ENCODE data around the gene SNAP23.
A peak's percentile ranks its signal among the peaks of the same experiment; 100 is the strongest.

The SNAP23 gene

DNA sequence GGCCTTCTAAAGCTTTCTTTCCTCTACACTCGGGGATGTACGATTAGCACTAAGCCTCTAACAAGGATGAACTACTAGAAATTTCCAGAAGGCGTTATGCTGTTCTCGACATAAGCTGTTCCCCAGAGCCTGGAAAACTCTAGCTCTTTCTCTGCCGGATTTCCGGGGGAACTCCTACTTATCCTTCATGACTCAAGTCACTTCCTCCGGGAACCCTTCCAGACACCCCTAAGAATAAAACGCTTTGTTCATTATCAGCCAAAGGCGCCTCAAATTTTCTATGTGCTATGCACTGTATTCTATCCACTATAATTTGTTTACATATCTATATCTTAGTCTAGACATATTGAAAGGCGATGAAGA is 455 bp upstream of the SNAP23 start:
- DNase-seq (ENCODE audit: low read depth in 1 of 2, low spot score in 1 of 2): no peak

DNA sequence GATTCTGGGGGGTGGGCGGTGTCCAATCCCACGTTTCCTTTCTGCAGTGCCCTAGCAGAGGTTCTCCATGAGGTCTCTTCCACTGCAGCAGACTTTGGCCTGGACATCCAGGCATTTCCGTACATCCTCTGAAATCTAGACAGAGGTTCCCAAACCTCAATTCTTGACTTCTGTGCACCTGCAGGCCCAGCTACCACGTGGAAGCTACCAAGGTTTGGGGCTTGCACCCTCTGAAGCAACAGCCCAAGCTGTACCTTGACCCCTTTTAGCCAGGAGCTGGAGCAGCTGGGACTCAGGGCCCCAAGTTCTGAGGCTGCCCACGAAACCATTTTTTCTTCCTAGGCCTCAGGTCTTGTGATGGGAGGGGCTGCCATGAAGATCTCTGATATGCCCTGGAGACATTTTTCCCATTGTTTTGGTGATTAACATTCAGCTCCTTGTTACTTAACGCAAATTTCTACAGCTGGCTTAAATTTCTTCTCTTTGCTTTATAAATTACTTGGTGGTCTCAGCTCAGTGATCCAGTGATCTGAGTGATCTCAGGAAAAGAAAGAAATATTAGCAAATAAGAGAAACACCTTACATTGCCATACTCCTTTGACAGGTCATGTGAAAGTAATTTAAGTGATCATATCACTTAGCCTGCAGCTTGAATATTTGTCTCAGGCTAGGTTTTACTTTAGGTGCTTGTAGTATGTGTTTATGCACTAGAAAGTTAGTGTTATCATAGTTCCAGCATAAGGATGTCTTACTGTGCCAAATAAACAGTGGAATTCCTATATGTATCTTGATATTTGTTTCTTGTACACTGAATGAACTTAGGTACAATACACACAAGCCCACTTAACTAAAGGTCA is 3.0 kb downstream of the SNAP23 start:
- DNase-seq (ENCODE audit: low read depth in 1 of 2, low spot score in 1 of 2): no peak

DNA sequence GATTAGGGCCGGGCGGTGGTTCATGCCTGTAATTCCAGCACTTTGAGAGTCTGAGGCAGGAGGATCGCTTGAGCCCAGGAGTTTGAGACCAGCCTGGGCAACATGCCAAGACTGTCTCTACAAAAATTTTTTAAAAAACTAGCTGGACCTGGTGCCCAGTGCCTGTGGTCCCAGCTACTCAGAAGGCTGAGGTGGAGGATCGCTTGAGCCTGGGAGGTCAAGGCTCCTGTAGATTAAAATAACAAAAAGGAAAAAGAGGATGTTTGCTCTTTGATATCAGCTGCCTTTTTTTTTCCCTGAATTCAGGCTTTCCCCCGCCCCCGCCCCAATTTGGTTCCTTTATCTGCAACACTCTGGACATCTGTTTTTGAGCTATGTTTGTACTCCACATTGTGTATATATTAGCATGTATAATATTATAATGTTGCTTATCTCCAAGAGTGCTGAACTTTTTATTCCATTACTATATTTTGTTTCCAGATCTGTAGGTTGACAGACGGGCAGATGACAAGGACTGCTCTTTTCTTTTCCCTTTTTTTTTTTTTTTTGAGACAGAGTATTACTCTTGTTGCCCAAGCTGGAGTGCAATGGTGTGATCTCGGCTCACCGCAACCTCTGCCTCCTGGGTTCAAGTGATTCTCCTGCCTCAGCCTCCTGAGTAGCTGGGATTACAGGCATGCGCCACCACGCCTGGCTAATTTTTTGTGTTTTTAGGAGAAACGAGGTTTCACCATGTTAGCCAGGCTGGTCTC is 4.6 kb downstream of the SNAP23 start:
- DNase-seq (ENCODE audit: low read depth in 1 of 2, low spot score in 1 of 2): no peak

DNA sequence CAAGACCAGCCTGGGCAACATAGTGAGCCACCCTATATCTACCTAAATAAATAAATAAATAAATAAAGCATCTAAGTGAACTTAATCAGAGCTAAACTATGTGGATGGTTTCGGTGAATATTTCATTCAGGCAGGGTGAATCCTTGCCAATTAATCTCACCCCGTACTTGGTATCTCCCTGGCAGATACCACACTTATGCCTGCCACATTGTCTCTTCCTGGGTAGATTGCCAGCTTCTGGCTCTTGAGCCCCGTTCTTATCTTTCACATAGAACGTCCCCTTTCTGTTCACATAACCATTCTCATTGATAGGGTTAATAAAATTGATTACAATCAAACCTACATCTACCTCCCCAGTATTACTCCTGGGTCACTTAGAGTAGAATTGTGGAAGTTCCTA is 7.0 kb downstream of the SNAP23 start:
- DNase-seq (ENCODE audit: low read depth in 1 of 2, low spot score in 1 of 2): no peak

DNA sequence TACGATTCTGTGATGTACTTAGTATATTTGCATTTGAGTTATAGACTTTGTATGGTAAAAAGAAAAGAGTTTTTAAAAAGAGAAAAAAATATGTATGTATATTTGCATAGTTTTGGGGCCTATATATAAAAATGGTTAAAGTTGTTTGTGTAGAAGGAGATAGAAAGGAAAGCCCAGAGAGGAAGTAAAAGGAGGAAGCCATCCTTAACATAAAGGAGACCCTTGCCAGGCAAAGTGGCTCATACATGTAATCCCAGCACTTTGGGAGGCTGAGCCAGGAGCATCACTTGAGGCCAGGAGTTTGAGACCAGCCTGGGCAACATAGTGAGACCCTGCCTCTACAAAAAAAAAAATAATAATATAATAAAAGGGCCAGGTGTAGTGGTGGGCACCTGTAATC is 8.4 kb downstream of the SNAP23 start:
- DNase-seq (ENCODE audit: low read depth in 1 of 2, low spot score in 1 of 2): no peak

DNA sequence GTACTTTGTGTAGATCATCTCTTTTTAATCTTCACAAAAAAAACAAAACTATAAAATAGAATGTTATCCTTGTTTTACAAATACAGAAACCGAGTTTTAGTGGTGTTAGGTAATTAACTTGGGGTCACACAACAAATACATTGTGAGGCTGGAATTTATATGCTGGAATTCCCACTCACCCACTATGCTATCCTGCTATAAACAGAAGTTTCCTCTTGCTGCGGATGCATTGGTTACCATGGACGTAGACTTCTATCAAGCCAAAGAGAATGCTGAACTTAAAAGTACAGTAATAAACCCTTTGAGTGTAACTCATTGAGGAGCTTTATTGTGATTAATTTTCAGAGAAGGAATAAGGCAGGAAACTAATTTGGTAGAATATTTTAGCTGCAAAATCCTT is 9.2 kb downstream of the SNAP23 start:
- DNase-seq (ENCODE audit: low read depth in 1 of 2, low spot score in 1 of 2): no peak

DNA sequence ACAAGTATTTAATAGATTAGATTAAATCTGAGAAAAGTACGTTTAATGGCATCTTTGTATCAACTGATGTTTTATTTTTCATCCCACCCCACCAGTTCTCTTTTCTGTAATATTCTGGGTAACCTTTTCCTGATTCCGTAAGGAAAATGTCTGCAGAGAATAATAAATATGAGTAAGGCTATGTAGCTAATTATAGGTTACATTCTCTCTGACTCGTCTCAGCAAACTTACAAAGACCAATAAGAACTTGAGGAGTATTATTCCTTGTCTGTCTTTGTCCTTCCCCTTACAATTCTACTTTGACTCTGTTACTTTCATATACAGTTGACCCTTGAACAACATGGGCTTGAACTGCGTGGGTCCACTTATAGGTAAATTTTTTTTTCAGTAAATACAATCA is 12.1 kb downstream of the SNAP23 start:
- no peak for DNase-seq (ENCODE audit: low read depth in 1 of 2, low spot score in 1 of 2)

DNA sequence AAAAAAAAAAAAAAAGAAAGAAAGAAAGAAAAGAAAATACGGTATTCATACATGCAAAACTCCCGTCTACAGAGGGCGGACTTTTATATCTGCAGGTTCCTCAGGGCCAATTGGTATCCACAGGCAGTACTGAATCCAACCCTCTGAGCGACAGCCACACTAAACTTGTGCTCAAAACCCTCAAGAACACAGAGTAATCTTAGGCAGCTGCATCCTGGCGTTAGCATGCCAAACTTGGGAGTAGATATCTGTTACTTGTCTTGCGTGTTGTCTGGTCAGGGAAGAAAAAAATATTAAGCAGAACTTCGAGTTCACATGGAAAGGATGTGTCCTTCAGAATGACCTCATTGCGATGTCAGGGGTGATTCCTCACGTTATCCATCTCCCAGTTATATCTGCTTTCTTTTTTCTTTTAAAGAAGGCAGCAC is 12.8 kb downstream of the SNAP23 start:
- DNase-seq (ENCODE audit: low read depth in 1 of 2, low spot score in 1 of 2): no peak

DNA sequence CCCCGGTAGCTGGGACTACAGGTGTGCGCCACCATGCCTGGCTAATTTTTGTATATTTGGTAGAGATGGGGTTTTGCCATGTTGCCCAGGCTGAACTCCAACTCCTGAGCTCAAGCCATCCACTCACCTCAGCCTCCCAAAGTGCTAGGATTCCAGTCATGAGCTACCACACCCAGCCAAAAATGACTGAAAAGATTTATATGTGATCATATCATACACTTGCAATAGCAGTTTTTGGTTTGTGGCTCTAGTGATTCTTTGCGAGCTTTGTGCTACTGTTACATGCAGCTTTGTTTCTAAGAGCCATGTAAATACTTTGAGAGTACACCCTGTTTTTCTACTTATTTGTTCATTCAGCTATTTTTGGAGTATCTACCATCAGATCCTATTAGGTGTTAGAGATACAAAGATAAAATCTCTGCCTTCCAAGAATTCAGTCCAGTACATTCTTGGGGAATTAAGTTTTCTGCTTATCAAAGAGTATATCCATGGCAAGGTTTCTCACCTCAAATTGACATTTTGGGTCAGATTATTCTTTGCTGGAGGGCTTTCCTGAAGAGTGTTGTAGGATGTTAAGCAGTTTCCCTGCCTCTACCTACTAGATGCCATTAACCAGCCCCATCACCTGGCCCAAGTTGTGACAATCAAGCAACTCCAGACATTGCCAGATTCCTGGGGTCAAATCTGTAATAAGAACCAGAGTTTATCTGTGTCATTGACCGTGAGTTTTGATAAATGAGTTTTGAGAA is 15.0 kb downstream of the SNAP23 start:
- DNase-seq (ENCODE audit: low read depth in 1 of 2, low spot score in 1 of 2): no peak

DNA sequence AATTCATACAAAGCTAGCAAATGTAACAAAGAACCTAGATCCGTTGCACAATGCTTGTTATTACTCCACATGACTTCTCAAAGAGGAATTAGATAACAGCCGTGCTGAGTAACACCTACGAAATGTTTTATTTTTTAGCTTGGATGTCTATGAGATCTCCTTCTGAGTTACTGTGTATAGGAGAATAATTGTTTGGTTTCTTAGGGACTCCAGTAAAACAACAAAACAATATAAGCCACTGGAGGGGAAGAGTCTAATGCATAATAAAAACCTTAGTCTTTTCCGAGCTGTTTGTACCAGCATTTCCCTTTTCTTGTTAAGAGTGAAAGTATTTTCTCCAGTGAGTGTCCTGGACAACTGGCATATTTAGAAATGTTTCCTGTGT is 15.6 kb downstream of the SNAP23 start:
- DNase-seq (ENCODE audit: low read depth in 1 of 2, low spot score in 1 of 2): no peak

DNA sequence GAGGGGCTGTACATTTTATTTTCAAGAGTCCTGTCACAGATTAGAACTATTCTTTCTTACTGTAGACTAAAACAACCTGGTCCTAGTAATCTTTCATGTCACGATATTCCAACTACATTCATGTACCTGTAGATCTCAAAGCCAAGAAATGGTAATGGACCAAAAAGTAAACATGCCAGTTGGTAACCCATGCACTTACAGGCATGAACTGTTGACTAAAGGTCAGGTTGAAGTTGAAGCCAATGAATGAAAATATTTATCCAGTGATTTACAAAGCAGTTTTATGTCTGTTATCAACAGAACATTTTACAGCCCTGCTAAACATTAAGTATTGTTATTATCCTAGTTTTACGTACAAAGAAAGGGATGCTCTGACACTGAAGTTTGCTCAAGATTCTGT is 27.9 kb downstream of the SNAP23 start:
- no peak for DNase-seq (ENCODE audit: low read depth in 1 of 2, low spot score in 1 of 2)

DNA sequence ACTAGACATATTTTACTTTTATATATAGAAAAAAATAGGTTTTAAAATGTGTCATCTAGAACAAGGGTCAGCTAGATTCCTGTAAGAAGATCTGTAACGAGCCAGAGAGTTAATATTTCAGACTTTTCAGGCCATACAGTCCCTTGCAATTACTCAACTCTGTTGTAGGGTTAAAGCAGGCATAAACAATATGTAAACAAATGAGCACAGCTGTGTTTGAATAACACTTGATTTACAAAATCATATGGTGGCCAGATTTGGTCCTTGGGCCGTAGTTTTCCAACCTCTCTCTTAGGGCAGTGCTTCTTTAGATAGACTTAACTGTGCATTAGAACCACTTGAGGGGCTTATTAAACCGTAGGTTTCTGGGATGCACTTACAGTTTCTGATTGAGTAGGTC is 33.5 kb downstream of the SNAP23 start:
- no peak for DNase-seq (ENCODE audit: low read depth in 1 of 2, low spot score in 1 of 2)

DNA sequence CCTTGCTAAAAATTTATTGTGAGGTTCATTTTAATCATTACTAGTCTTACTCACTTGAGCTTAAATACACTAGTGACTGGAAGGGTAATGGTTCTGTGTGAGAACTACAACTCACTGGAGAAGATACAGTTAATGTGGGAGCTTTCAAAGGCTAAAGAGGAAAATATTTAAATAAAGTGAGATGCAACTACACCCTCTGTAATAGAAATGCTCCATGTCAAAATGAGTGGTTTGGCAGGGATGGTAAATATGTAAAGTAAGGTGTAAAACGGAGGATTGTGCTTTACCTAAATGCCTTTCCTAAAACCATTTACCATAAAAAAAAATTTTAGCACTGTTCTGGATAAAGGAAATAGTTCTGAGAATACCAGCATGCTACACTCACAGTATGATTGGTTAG is 37.8 kb downstream of the SNAP23 start:
- DNase-seq (ENCODE audit: low read depth in 1 of 2, low spot score in 1 of 2): no peak

DNA sequence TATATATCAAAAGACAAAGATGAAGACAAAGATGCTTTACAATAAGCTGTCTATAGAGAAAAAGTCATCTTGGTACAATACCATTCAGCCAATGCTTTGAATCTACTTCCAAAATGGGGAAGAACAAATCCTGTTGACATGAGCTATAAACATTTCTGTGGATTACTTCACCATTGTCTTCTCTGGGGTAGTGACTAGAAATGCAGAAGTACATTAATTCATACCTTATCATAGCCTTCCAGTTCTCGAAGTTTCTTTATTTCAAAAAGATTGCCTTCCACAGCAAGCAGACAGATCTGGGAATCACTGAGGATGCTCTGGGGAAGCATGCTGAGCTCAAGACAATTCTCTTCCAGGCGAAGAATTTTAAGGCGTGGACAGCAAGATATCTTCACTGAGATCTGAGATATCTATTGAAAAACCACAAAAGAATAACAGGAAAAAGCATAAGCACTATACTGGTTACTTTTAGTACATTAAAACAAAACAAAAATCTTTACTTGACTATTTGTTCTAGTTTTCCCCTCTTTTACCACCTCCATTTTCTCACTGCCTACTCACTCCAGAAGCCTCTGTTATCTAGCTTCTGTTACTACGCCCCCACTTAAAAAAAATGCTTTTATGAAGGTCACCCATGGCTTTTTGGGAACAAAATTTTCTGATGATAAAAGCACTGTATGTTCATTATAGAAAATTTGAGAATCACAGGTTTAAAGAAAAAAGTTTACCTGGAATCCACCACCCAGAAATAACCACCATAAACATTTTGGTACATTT is 49.6 kb downstream of the SNAP23 start:
- DNase-seq (ENCODE audit: low read depth in 1 of 2, low spot score in 1 of 2): no peak

DNA sequence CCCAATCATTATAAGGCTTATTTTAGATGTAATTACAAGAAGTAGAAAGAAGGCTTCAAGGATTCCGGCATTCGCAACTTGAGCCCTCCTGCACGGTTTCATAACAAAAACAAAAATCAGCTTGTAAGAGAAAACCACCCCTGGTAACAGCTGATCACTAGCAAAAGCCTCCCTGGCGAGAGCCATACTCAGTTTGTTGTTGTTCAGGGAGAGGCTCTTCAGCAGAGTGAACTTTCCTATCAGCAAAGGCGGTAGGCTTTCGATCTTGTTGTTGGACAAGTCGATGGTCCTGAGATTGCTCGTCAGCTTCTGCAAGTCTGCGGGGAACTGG is 52.4 kb downstream of the SNAP23 start:
- no peak for DNase-seq (ENCODE audit: low read depth in 1 of 2, low spot score in 1 of 2)

DNA sequence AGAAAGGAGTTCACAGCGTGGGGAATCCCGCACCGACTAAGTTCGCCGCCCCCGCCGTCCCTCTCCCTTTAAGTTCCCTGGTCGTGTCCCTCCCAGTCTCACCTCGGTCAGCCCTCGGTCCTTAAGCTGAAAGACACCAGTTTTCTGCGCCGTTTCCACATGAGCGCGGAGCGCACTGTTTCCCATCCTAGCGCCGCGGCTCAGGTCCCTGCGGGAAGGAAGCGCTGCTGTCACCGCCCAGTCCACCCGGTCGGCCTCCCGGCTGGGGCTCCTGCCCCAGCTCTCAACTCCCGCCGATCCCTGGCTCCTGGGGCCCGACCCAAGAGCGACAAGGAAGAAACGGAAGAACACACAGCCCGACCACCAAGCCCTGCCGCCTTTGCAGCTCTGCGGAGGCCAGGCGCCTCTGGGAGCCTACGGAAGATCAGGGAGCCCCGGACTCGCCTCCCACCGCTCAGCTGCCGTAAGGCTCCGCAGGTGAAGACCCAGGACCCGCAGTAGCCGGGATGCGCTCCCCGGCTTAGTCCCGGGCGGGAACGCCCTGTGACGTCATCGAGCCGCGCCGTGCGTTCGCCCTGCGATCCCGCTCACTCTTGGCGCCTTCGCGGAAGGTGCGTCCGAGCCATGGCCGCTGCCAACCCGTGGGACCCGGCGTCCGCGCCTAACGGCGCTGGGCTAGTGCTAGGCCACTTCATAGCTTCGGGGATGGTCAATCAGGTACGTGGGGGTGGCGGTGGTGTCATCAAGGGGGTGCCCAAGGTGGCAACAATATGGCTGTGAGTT is 53.0 kb downstream of the SNAP23 start, which contains the start of the genes HAUS2 and LRRC57:
HAUS2 (plus strand) TSS at position 590 of the 783 bp plus-strand sequence; CDS start at position 625, 35 bp downstream.
LRRC57 (minus strand) TSS at position 545 of the 783 bp plus-strand sequence; CDS start at position 186, 359 bp downstream.
- peak; percentile 73 to 82 for DNase-seq (ENCODE audit: low read depth in 1 of 2, low spot score in 1 of 2)

DNA sequence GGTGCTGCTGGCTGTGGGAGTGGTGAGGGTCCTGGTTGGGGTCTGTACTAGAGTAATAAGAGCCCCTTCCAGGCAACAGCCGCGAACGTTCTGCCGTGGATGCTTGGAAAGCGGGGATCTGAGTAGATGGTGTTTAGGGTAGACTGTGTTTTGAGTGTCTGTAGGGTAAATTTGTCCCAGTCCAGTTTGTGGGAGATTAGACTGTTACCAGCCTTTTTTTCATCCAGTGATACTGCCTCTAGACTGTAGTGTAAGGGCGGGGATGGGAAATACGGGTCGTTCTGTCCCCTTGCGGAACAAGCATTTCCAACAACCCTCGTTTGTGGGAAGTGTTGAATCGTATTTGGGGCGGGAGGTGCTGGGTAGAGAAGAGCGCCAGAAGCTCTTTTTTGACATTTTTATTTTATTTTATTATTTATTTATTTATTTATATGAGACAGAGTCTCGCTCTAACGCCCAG is 53.6 kb downstream of the SNAP23 start:
- no peak for DNase-seq (ENCODE audit: low read depth in 1 of 2, low spot score in 1 of 2)

DNA sequence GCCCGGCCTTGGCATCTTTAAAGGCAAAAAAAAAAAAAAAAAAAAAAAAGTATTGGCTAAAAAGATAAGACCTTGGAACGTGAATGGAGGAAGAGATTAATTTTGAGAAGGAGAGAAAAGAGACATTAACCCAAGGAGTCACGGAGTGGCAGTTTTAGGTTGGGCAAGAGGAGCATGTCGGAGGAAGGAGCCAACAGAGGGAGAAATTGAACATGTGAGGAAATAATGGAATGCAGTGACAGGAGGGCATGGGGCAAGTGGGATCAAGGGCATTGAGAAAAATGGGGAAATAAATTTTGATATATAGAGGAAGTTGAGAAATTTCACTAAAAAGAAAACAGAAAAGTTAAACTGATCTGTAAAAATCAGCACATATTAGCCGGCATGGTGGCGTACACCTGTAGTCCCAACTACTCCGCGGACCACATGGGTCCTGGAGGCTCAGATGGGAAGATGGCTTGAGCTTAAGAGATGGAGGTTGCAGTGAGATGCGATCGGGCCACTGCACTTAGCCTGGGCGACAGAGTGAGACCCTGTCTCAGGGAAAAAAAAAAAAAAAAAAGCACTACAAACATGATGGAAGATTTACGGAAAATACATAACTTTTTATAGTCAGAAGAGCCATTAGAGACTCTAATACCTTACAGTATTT is 54.4 kb downstream of the SNAP23 start:
- DNase-seq (ENCODE audit: low read depth in 1 of 2, low spot score in 1 of 2): no peak

DNA sequence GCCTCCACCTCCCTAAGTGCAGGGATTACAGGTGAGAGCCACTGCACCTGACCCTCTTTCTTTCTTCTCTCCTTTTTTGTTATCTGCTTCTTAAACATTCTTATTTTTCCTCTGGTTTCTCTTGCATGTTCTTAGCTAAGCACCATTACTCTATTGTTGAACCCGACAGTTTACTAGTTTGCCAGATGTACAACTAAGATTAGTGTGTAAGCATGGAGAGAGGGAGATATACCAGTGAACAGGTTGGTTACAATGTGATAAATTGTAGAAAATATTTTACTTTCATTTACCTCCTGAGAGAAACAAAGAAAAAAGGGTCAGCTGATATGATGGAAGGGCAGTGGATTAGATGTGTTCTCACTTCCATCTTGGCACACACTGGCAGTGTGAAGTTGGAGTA is 58.1 kb downstream of the SNAP23 start:
- DNase-seq (ENCODE audit: low read depth in 1 of 2, low spot score in 1 of 2): no peak

All from stimulated activated CD4-positive, alpha-beta T cell treated with anti-CD3 and anti-CD28 coated beads, Interleukin-15, amount 100 ng/mL, for 1 hour (primary cell).